ENCODE measurements around the gene CFAP20DC. TPM values are rescaled to one million over a fixed set of nuclear protein-coding genes. Genes with fewer than 3 reads are reported as not detected.
"Not testable (repeated sequence)": the region's sequence is repeated elsewhere in the genome, so short reads cannot be mapped to it uniquely, and the experiment has no call there.

The CFAP20DC gene
- total and polyA plus RNA-seq, 2 experiments from 2014 or later = 7.4 to 11.4 TPM

- no peak overlapping the region for H3K27ac ChIP-seq (ENCODE audit: low read depth)
- TF ChIP-seq ZNF114 (CRISPR knock-in tag; IDR thresholded peaks at IDR 0.05) = no peak
- no peak for TF ChIP-seq STAT1 (IDR thresholded peaks at IDR 0.05; ENCODE audit: unreplicated experiment)
- no peak for TF ChIP-seq CTCF (conservative IDR thresholded peaks at IDR 0.05; ENCODE audit: low read depth in 2 of 2)
- TF ChIP-seq CREB1 (CRISPR knock-in tag; IDR thresholded peaks at IDR 0.05; ENCODE audit: low read depth) = no peak
- no peak for TF ChIP-seq POLR2AphosphoS5 (IDR thresholded peaks at IDR 0.05; ENCODE audit: low read depth)
- no peak for TF ChIP-seq ZNF331 (CRISPR knock-in tag; IDR thresholded peaks at IDR 0.05; ENCODE audit: low read depth)
- TF ChIP-seq NANOG (IDR thresholded peaks at IDR 0.05; ENCODE audit: borderline replicate concordance) = no peak
- TF ChIP-seq EZH2phosphoT487 (IDR thresholded peaks at IDR 0.05; ENCODE audit: unreplicated experiment) = no peak
- TF ChIP-seq, protein P1, sequence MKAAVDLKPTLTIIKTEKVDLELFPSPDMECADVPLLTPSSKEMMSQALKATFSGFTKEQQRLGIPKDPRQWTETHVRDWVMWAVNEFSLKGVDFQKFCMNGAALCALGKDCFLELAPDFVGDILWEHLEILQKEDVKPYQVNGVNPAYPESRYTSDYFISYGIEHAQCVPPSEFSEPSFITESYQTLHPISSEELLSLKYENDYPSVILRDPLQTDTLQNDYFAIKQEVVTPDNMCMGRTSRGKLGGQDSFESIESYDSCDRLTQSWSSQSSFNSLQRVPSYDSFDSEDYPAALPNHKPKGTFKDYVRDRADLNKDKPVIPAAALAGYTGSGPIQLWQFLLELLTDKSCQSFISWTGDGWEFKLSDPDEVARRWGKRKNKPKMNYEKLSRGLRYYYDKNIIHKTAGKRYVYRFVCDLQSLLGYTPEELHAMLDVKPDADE (IDR thresholded peaks at IDR 0.05) = no peak
- H3K36me3 Mint-ChIP-seq (ENCODE audit: low read depth) = peaks cover 27% of the 10 kb centered on the region; the same call in 2 of the 3 replicates
- peaks cover 5% of the 10 kb centered on the region; the same call in 1 of the 2 replicates for H3K36me3 ChIP-seq (ENCODE audit: insufficient read depth)
- H3K4me3 Mint-ChIP-seq = no peak overlapping the region
- no peak overlapping the region for H3K4me2 ChIP-seq
- no peaks in the 10 kb centered on the region for H3K79me2 ChIP-seq (replicated peaks; ENCODE audit: insufficient read depth)
- H2AFZ ChIP-seq = no peak overlapping the region
- no peak overlapping the region for H3K27ac Mint-ChIP-seq
- no peaks in the 10 kb centered on the region for H3K4me1 Mint-ChIP-seq
- peaks cover 23% of the 10 kb centered on the region for H3K9me2 ChIP-seq (ENCODE audit: insufficient read depth)
- no peaks in the 10 kb centered on the region for H4K20me1 ChIP-seq (replicated peaks; ENCODE audit: insufficient read depth)
- no peak for ATAC-seq
- H3K4me3 ChIP-seq = no peak overlapping the region
- no peaks in the 10 kb centered on the region for H3K4me1 ChIP-seq (ENCODE audit: insufficient read depth)
- H3K27me3 ChIP-seq (ENCODE audit: insufficient read depth) = no peaks in the 10 kb centered on the region
- no peak for DNase-seq (ENCODE audit: low spot score)
- H3K9me3 Mint-ChIP-seq = peaks cover 43% of the 10 kb centered on the region
- H3K27me3 Mint-ChIP-seq (ENCODE audit: insufficient read depth, low read depth, poor library complexity) = no peaks in the 10 kb centered on the region
- H3F3A ChIP-seq (replicated peaks; ENCODE audit: low read depth) = no peaks in the 10 kb centered on the region
These were observed 353.7 kb downstream of the CFAP20DC start for GRCh38 chr3:58696093-58696492.

DNA sequence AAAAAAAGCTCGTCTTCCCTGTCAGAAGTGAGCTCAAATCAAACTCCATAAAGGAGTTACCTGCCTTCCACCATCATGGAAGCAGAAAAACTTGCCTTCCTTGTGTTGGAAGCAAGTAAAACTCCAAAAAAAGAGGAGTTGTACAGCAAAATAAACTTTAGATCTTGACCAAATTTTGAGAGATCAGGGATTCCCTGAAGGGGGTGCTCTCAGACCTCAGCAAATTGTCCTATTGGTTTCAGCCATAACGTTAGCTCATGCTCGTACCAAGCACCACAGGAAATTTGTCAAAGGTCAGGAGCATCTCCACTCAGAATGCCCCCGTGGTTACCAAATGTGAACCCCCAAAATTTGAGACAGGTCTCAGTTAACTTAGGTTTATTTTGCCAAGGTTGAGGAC is 354.5 kb downstream of the CFAP20DC start:
- not testable (repeated sequence) for H3K4me1 Mint-ChIP-seq; H3K79me2 ChIP-seq (replicated peaks; ENCODE audit: insufficient read depth); H3K27ac Mint-ChIP-seq; H3K27me3 ChIP-seq (ENCODE audit: insufficient read depth); H3K27me3 Mint-ChIP-seq (ENCODE audit: insufficient read depth, low read depth, poor library complexity); H2AFZ ChIP-seq; H3K4me3 Mint-ChIP-seq; ATAC-seq; DNase-seq (ENCODE audit: low spot score); H3F3A ChIP-seq (replicated peaks; ENCODE audit: low read depth); H3K27ac ChIP-seq (ENCODE audit: low read depth); H3K4me1 ChIP-seq (ENCODE audit: insufficient read depth); H3K4me3 ChIP-seq; H4K20me1 ChIP-seq (replicated peaks; ENCODE audit: insufficient read depth); H3K36me3 ChIP-seq (ENCODE audit: insufficient read depth); H3K4me2 ChIP-seq
- peaks cover 51% of the 10 kb centered on the region for H3K9me3 Mint-ChIP-seq
- peak in 1 of 2 experiments; percentile 23; a peak in 2 of 4 replicates for TF ChIP-seq CTCF (conservative IDR thresholded peaks at IDR 0.05; ENCODE audit: low read depth in 2 of 2)
- peaks cover 23% of the 10 kb centered on the region for H3K9me2 ChIP-seq (ENCODE audit: insufficient read depth)
- peaks cover 28% of the 10 kb centered on the region; the same call in 2 of the 3 replicates for H3K36me3 Mint-ChIP-seq (ENCODE audit: low read depth)
